IMR-90 (cell line): ENCODE measurements around the gene RUNDC3A. TPM values are rescaled to one million over a fixed set of nuclear protein-coding genes. Genes with fewer than 3 reads are reported as not detected.

Source experiments
- ATAC-seq: fragments of 200-7000 bp; cut with Tn5 transposase; 2 replicates; pipeline ENCODE4 v1.9.1; 2020; ENCODE audit warnings: low read depth, mild to moderate bottlenecking, moderate library complexity
- BruUV-seq: library from RNA; stranded (reverse); fragments of 400-500 nt; replicated peaks from 2 replicates; lab custom pipeline; 2021; lab: Mats Ljungman, UMichigan
- CTCF ChIA-PET: fragments of 300-600 bp; formaldehyde crosslinking; extraction: SDS; loops from one replicate; lab custom pipeline; 2021; ENCODE audit warnings: antibody characterized with exemption; lab: Yijun Ruan, JAX
- POLR2A ChIA-PET: fragments of 300-600 bp; sonication (Branson Sonifier 250); formaldehyde crosslinking; loops from one replicate; lab custom pipeline; 2022; ENCODE audit warnings: antibody characterized with exemption; ENCODE audit not compliant: unreplicated experiment; lab: Charles Lee
- DNase-seq: peaks from one replicate; pipeline ENCODE4 v3.0.0; 2013
- H2AFZ ChIP-seq: replicated peaks from 2 replicates; pipeline ENCODE3; 2013; ENCODE audit warnings: low read length, mild to moderate bottlenecking; ENCODE audit not compliant: poor library complexity
- H2AK5ac ChIP-seq: 2 replicates; pipeline ENCODE4 v1.6.1; 2013; ENCODE audit warnings: low read depth, low read length, inconsistent platforms
- H2AK9ac ChIP-seq: replicated peaks from 2 replicates; pipeline ENCODE3; 2013; ENCODE audit warnings: mild to moderate bottlenecking, low read depth, low read length, moderate library complexity; ENCODE audit not compliant: poor library complexity
- H2BK120ac ChIP-seq: 2 replicates; pipeline ENCODE4 v1.6.1; 2013; ENCODE audit warnings: low read depth, low read length, inconsistent platforms
- H2BK15ac ChIP-seq: 3 replicates; pipeline ENCODE4 v1.6.1; 2013; ENCODE audit warnings: low read depth, low read length, inconsistent platforms
- H2BK20ac ChIP-seq: 2 replicates; pipeline ENCODE4 v1.6.1; 2013; ENCODE audit warnings: low read depth, mild to moderate bottlenecking, inconsistent platforms, low read length, moderate library complexity
- H2BK5ac ChIP-seq: 2 replicates; pipeline ENCODE4 v1.6.1; 2013; ENCODE audit warnings: mild to moderate bottlenecking, low read depth, low read length, inconsistent platforms; ENCODE audit not compliant: poor library complexity, severe bottlenecking
- H3K14ac ChIP-seq: replicated peaks from 2 replicates; pipeline ENCODE4 v1.6.1; 2013; ENCODE audit warnings: low read depth, low read length, inconsistent platforms
- H3K18ac ChIP-seq: 2 replicates; pipeline ENCODE4 v1.6.1; 2013; ENCODE audit warnings: low read depth, low read length, control low read depth
- H3K23ac ChIP-seq: 2 replicates; pipeline ENCODE4 v1.6.1; 2013; ENCODE audit warnings: low read depth, low read length, inconsistent platforms
- H3K27ac ChIP-seq: 2 replicates; pipeline ENCODE4 v1.5.1; 2013; ENCODE audit warnings: mild to moderate bottlenecking, control low read depth, low read length; ENCODE audit not compliant: insufficient read depth
- H3K27me3 ChIP-seq: 2 replicates; pipeline ENCODE4 v1.6.1; 2013; ENCODE audit warnings: low read length; ENCODE audit not compliant: control insufficient read depth, insufficient read depth
- H3K36me3 ChIP-seq: 2 replicates; pipeline ENCODE4 v1.6.1; 2013; ENCODE audit warnings: low read length, mixed read lengths; ENCODE audit not compliant: control insufficient read depth, insufficient read depth
- H3K4ac ChIP-seq: 2 replicates; pipeline ENCODE4 v1.6.1; 2013; ENCODE audit warnings: low read depth, low read length, inconsistent platforms
- H3K4me1 ChIP-seq: 2 replicates; pipeline ENCODE4 v1.6.1; 2013; ENCODE audit warnings: low read length, mixed read lengths; ENCODE audit not compliant: control insufficient read depth, insufficient read depth
- H3K4me2 ChIP-seq: 2 replicates; pipeline ENCODE4 v1.6.1; 2013; ENCODE audit warnings: low read depth, mild to moderate bottlenecking, control low read depth, low read length, moderate library complexity
- H3K4me3 ChIP-seq: 2 replicates; pipeline ENCODE4 v1.5.1; 2013; ENCODE audit warnings: low read depth, mild to moderate bottlenecking, control low read depth, low read length, moderate library complexity; ENCODE audit not compliant: insufficient read depth
- H3K56ac ChIP-seq: 2 replicates; pipeline ENCODE4 v1.6.1; 2013; ENCODE audit warnings: low read length, inconsistent platforms; ENCODE audit not compliant: insufficient read depth; ENCODE audit errors: extremely low read depth
- H3K79me1 ChIP-seq, 2 experiments: 2 replicates each; pipeline ENCODE4 v1.6.1; 2013; ENCODE audit warnings: low read length in 2 of 2, inconsistent platforms in 1 of 2, low read depth in 1 of 2
- H3K9ac ChIP-seq: 2 replicates; pipeline ENCODE4 v1.6.1; 2013; ENCODE audit warnings: low read depth, low read length, control low read depth
- H3K9me1 ChIP-seq: 2 replicates; pipeline ENCODE4 v1.6.1; 2013; ENCODE audit warnings: low read length, inconsistent platforms; ENCODE audit not compliant: insufficient read depth
- H3K9me3 ChIP-seq: 2 replicates; pipeline ENCODE4 v1.6.1; 2013; ENCODE audit warnings: low read length; ENCODE audit not compliant: control insufficient read depth, insufficient read depth
- H4K20me1 ChIP-seq: 2 replicates; pipeline ENCODE4 v1.6.1; 2013; ENCODE audit warnings: low read length, inconsistent platforms; ENCODE audit not compliant: insufficient read depth
- H4K5ac ChIP-seq: 2 replicates; pipeline ENCODE4 v1.6.1; 2013; ENCODE audit warnings: mild to moderate bottlenecking, low read depth, low read length, control low read depth
- H4K8ac ChIP-seq, 2 experiments: 2 replicates each; pipeline ENCODE4 v1.6.1; 2013; ENCODE audit warnings: low read depth in 2 of 2, low read length in 2 of 2, control low read depth in 1 of 2, inconsistent platforms in 1 of 2
- H4K91ac ChIP-seq: 2 replicates; pipeline ENCODE4 v1.6.1; 2013; ENCODE audit warnings: low read depth, low read length, inconsistent platforms; ENCODE audit not compliant: insufficient read depth
- BHLHE40 ChIP-seq: fragments of 150-350 bp; IDR thresholded peaks from 2 replicates; pipeline ENCODE4 v1.6.1; 2016; ENCODE audit warnings: mild to moderate bottlenecking, low read depth, low read length
- ELK1 ChIP-seq: fragments of 150-350 bp; IDR thresholded peaks from 2 replicates; pipeline ENCODE4 v1.6.1; 2016; ENCODE audit warnings: low read depth, mild to moderate bottlenecking, low read length, moderate library complexity, borderline replicate concordance
- MAZ ChIP-seq: IDR thresholded peaks from 2 replicates; pipeline ENCODE4 v1.6.1; 2012; ENCODE audit warnings: low read depth, mild to moderate bottlenecking, low read length, improper control_type of control experiment, moderate library complexity, borderline replicate concordance
- MXI1 ChIP-seq: IDR thresholded peaks from 2 replicates; pipeline ENCODE4 v1.6.1; 2012; ENCODE audit warnings: low read depth, mild to moderate bottlenecking, low read length, moderate library complexity, borderline replicate concordance
- NFE2L2 ChIP-seq: fragments of 150-350 bp; IDR thresholded peaks from 2 replicates; pipeline ENCODE4 v1.6.1; 2016; ENCODE audit warnings: low read depth, mild to moderate bottlenecking, low read length
- POLR2A ChIP-seq: IDR thresholded peaks from 2 replicates; pipeline ENCODE4 v1.6.1; 2012; ENCODE audit warnings: mild to moderate bottlenecking, low read depth, low read length
- WGBS, 2 experiments: methylation state at CpG; one replicate each; pipeline versions ENCODE4 v1.1.5 to v1.1.7; 2013; ENCODE audit warnings: missing lambda C conversion rate in 2 of 2; ENCODE audit not compliant: insufficient read length in 1 of 2; ENCODE audit errors: extremely low coverage in 2 of 2; 5-methylcytosine and 5-hydroxymethylcytosine counted together
- dilution Hi-C: fragments of 300-500 bp; cut with HindIII; formaldehyde crosslinking; loops from one replicate; pipeline ENCODE4 v1.14.3; 2018; ENCODE audit warnings: low sequenced_read_pairs; ENCODE audit not compliant: unreplicated experiment
- in situ Hi-C: fragments of 300-500 bp; cut with MboI; formaldehyde crosslinking; loops from 3 replicates; pipeline ENCODE4 v1.14.3; 2019; ENCODE audit warnings: low sequenced_read_pairs, inconsistent platforms, mixed read lengths
- intact Hi-C: fragments of 100-400 bp; cut with micrococcal nuclease; formaldehyde crosslinking; loops from 2 replicates; pipeline ENCODE4 v1.10.0; 2022
- polyA plus RNA-seq, 3 experiments: library from polyadenylated mRNA; depleted of rRNA; stranded (reverse); fragments of >200 nt; gene quantifications; 2 replicates each; pipeline ENCODE4 v1.2.3, GENCODE V29; 2012; ENCODE audit warnings: low replicate concordance in 1 of 3
- total RNA-seq: library from RNA; depleted of rRNA; stranded (reverse); fragments of >200 nt; gene quantifications from 2 replicates; pipeline ENCODE4 v1.2.3, GENCODE V29; 2012

The RUNDC3A gene
- total and polyA plus RNA-seq, 2 of the 4 experiments (the other 2 are of a cell fraction) = under 0.01 to 0.34 TPM

- H4K5ac ChIP-seq = no peak overlapping the region
- no peak for TF ChIP-seq MXI1
- no peak for TF ChIP-seq POLR2A
- TF ChIP-seq ELK1 = no peak
- no peak for TF ChIP-seq MAZ
- no peak for TF ChIP-seq BHLHE40
- no peak for TF ChIP-seq NFE2L2
- dilution Hi-C loops = no loop called here
- no peak overlapping the region for H4K8ac ChIP-seq
- H4K91ac ChIP-seq = no peak overlapping the region
- H3K79me1 ChIP-seq = peaks cover 0 to 5% of the 10 kb centered on the region in 2 experiments; a peak in 1 of 4 replicates
- no peak overlapping the region for H2AK5ac ChIP-seq
- intact Hi-C loops = no loop called here
- H4K20me1 ChIP-seq = no peaks in the 10 kb centered on the region
- peaks cover 2% of the 10 kb centered on the region; the same call in 1 of the 2 replicates for H3K27me3 ChIP-seq
- peaks cover 14% of the 10 kb centered on the region for H3K9me1 ChIP-seq
- peaks cover 6% of the 10 kb centered on the region for H3K4me1 ChIP-seq
- no peak overlapping the region for H3K14ac ChIP-seq
- no peak overlapping the region for H2BK120ac ChIP-seq
- BruUV-seq = no TSS peak
- CTCF ChIA-PET = no interaction called here
- H3K27ac ChIP-seq = no peak overlapping the region
- no peaks in the 10 kb centered on the region for H3K9me3 ChIP-seq
- H2BK20ac ChIP-seq = no peak overlapping the region
- H3K4ac ChIP-seq = no peak overlapping the region
- no peak overlapping the region for H3K23ac ChIP-seq
- H2BK15ac ChIP-seq = no peak overlapping the region
- no peak overlapping the region for H2AK9ac ChIP-seq
- no peak overlapping the region for H2BK5ac ChIP-seq
- H3K18ac ChIP-seq = no peak overlapping the region
- H3K56ac ChIP-seq = no peak overlapping the region
- DNase-seq = no peak
- in situ Hi-C loops = no loop called here
- no peak overlapping the region for H3K4me3 ChIP-seq
- ATAC-seq = no peak
- no peak overlapping the region for H3K9ac ChIP-seq
- no CpG with 5 or more reads among the region's 2 CpGs for WGBS, 2 experiments
- H3K36me3 ChIP-seq = no peaks in the 10 kb centered on the region
- no peak overlapping the region for H3K4me2 ChIP-seq
- no peak overlapping the region for H2AFZ ChIP-seq
- POLR2A ChIA-PET = no interaction called here
These were observed 26.8 kb upstream of the RUNDC3A start for GRCh38 chr17:44281570-44281969.
